IgD-negative memory B cell (primary cell): ENCODE data around the gene PHKG2. TPM values are rescaled to one million over a fixed set of nuclear protein-coding genes. Genes with fewer than 3 reads are reported as not detected.
A peak's percentile ranks its signal among the peaks of the same experiment; 100 is the strongest.
"Not testable (repeated sequence)": the region's sequence is repeated elsewhere in the genome, so short reads cannot be mapped to it uniquely, and the experiment has no call there.

ENCODE experiments used
- H3K27ac Mint-ChIP-seq, 3 donors: one replicate each; pipeline ENCODE4 v1.8.0; 2020 to 2022; ENCODE audit warnings: mild to moderate bottlenecking in 3 of 3, mixed read lengths in 3 of 3, moderate library complexity in 1 of 3
- H3K27me3 Mint-ChIP-seq: one replicate; pipeline ENCODE4 v1.8.0; 2021; ENCODE audit warnings: mixed read lengths
- H3K36me3 Mint-ChIP-seq: one replicate; pipeline ENCODE4 v1.8.0; 2020; ENCODE audit warnings: mild to moderate bottlenecking, mixed read lengths
- H3K4me1 Mint-ChIP-seq, 3 donors: one replicate each; pipeline ENCODE4 v1.8.0; 2020 to 2022; ENCODE audit warnings: mixed read lengths in 3 of 3, mild to moderate bottlenecking in 1 of 3
- H3K4me3 Mint-ChIP-seq, 4 donors: one replicate each; pipeline ENCODE4 v1.8.0; 2020 to 2022; ENCODE audit warnings: mild to moderate bottlenecking in 4 of 4, mixed read lengths in 4 of 4, moderate library complexity in 3 of 4
- H3K9me3 Mint-ChIP-seq, 3 donors: one replicate each; pipeline ENCODE4 v1.8.0; 2020 to 2021; ENCODE audit warnings: mixed read lengths in 3 of 3, mild to moderate bottlenecking in 1 of 3
- polyA plus RNA-seq: library from polyadenylated mRNA; unstranded; fragments of 300-500 nt; fragmentation: Illumina TruSeq; gene quantifications from one replicate; pipeline ENCODE4 v1.2.3, GENCODE V29; 2021

Gene PHKG2, protein sequence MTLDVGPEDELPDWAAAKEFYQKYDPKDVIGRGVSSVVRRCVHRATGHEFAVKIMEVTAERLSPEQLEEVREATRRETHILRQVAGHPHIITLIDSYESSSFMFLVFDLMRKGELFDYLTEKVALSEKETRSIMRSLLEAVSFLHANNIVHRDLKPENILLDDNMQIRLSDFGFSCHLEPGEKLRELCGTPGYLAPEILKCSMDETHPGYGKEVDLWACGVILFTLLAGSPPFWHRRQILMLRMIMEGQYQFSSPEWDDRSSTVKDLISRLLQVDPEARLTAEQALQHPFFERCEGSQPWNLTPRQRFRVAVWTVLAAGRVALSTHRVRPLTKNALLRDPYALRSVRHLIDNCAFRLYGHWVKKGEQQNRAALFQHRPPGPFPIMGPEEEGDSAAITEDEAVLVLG
- 36.7 TPM for polyA plus RNA-seq

DNA sequence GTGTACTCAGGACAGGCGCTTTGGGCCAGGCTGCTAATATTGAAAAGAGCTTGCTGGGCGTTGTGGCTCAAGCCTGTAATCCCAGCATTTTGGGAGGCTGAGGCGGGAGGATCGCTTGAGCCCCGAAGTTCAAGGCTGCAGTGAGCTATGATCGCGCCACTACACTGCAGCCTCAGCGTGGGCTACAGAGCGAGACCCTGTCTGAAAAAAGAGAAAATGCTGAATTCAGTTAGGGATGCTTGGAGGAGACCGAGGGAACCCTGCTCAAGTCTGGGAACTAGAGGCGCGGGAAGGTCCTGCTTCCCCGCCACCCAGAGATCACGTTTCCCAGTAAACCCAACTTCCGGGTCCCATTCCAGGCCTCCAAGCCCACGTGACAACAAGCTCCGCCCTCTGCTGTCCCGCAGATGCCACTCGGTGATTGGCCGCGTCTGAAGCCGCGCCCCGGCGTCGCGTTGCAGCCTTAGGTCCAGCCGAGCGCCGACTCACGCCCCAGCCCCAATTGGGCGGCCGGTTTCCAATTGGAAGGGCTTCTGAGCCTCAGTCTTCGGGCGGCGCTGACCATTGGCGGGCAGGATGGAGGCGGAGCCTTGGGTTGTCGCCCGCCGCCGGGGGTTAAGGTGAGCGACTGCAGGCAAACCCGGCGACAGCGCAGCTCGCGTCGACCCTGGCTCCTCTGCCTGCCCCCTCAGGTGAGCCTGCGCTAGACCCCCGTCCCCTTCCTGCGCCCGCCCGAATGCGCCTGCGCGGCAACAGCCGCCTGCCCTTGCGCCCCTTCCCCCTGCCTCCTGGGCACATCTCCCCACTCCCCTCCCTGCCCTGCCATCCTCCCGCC is at the start of gene PHKG2:
TSS of gene PHKG2 (plus strand) at position 627 of the 835 bp plus-strand sequence. CDS start 396 bp downstream, outside the sequence.
- Mint-ChIP-seq H3K4me3 (peak within 1 kb of the TSS; percentile 87 to 97 (median 92)), H3K36me3 (no peaks in the 10 kb centered on the region), H3K27me3 (no peaks in the 10 kb centered on the region), H3K9me3 (no peaks in the 10 kb centered on the region), H3K27ac (peak within 1 kb of the TSS; percentile 84 to 98 (median 94)), H3K4me1 (peaks cover 5 to 16% (median 12%) of the 10 kb centered on the region in 3 donors)

DNA sequence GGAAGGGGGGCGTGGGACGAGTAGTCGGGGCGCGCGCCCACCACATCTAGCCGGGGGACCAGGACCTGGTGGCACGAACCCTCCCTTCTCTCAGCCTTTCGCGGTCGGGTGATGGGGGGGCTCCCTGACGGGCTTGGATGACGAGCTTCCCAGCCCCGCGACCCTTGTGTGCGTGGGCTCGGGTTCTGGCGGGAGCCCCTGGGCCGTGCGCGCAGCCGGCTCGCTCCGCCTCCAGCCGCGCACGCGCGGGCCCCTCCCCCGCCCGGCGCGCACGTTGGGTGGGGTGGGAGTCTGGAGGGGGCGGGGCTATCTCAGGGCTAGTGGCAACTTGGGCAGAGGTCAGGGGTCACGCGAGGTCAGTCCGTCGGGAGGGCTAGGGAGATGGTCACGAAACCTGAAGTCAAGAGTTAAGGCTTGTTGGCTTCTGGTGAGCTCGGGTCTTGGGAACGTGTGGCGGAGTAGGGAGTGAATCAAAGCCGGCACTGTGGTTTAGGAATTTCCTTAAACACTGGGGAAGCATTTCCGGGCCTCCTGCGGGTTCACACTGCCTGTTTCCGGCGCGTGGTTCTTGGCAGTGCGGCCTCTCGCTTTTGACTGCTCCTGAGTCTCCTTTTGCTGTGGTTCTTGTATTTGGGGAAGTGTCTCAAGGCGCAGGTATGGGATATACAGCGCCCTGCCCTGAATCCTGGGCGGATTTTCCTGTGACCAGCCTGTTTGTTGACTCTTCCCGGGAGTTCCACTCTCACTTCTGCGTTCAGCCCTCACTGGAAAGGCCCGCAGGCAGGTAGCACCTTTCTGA is 49.2 kb upstream of the PHKG2 start, which contains the start of gene SRCAP:
TSS of gene SRCAP (plus strand) at position 356 of the 799 bp plus-strand sequence. CDS start 1,654 bp downstream, outside the sequence.
- Mint-ChIP-seq H3K9me3 (no peaks in the 10 kb centered on the region), H3K4me1 (peaks cover 7 to 22% (median 22%) of the 10 kb centered on the region in 3 donors), H3K27ac (peak within 1 kb of the TSS; percentile 100), H3K36me3 (peaks cover 2% of the 10 kb centered on the region), H3K4me3 (peak within 1 kb of the TSS; percentile 96 to 100 (median 98)), H3K27me3 (no peaks in the 10 kb centered on the region)

DNA sequence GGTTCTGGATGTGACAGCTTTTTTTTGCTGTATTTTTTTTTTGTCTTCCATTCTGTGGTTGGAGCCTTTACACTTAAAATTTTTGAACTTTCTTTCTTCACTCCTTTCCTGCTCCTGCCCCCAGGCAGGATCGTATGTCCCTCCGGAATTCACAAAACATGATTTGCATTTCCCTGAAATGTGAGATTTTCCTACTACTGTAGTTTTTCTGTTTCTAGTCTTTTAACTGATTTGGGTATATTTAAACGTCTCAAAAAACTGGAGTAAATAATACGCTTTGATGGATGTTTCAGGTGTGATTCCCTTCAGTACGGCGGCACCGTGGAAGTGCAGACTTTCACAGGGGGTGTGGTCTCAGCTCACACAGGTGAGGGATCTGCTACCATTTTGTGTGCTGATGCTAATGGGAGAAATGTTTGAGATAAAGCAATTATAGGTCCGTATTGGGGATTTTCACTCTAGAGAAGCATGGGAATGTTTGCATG is 48.6 kb upstream of the PHKG2 start:
- Mint-ChIP-seq H3K27ac (peak overlapping the region; percentile 96 to 100 (median 100)), H3K4me3 (peak overlapping the region; percentile 95 to 100 (median 96)), H3K9me3 (no peaks in the 10 kb centered on the region), H3K27me3 (no peaks in the 10 kb centered on the region), H3K36me3 (peaks cover 4% of the 10 kb centered on the region), H3K4me1 (peaks cover 7 to 22% (median 21%) of the 10 kb centered on the region in 3 donors)

DNA sequence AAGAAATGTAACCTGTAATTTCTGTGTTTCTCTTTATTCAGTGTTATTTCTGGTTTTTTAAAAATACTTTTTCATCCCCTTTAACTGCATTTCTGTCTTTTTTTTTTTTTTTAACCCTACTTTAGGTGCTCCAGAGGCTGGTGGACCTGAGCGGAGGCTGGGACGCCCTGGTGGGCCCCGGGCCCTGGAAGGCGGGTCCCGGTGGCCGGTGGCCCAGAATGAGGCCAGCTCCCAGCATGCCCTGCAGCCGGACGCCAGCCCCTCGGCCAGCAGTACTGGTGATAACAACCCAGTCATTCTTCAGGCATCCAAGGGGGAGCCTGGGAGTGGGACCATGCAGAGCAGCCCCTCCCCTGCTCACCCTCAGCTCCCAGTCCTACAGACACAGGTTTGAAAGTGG is 47.7 kb upstream of the PHKG2 start:
- no peaks in the 10 kb centered on the region for H3K9me3 Mint-ChIP-seq
- peaks cover 4% of the 10 kb centered on the region for H3K36me3 Mint-ChIP-seq
- peak overlapping the region in 1 of 4 donors; percentile 97 for H3K4me3 Mint-ChIP-seq
- H3K27ac Mint-ChIP-seq = peak overlapping the region in 1 of 3 donors; percentile 100
- peaks cover 7 to 22% (median 19%) of the 10 kb centered on the region in 3 donors for H3K4me1 Mint-ChIP-seq
- H3K27me3 Mint-ChIP-seq = no peaks in the 10 kb centered on the region

DNA sequence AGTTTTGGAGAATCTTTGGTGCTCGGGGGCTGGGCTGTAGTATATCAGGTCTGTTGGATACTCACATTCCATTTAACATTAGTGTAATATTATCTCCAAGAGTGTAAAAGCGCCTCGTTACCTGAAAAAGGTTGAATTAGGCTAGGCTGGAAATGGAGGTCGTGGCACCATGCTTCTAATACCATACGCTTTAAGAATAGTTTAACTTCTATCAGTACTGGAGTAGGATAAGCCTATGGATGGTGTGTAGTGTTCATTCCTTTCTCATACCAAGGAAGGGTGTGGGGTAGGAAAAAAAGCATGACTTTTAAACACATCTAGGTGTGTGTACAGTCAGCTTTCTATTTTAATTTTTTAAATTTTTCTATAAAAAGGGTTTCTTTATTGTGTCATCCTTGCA is 47.3 kb upstream of the PHKG2 start:
- peaks cover 7 to 22% (median 19%) of the 10 kb centered on the region in 3 donors for H3K4me1 Mint-ChIP-seq
- no peaks in the 10 kb centered on the region for H3K9me3 Mint-ChIP-seq
- peak overlapping the region in 1 of 4 donors; percentile 71 for H3K4me3 Mint-ChIP-seq
- peaks cover 4% of the 10 kb centered on the region for H3K36me3 Mint-ChIP-seq
- H3K27me3 Mint-ChIP-seq = no peaks in the 10 kb centered on the region
- peak overlapping the region in 1 of 3 donors; percentile 100 for H3K27ac Mint-ChIP-seq

DNA sequence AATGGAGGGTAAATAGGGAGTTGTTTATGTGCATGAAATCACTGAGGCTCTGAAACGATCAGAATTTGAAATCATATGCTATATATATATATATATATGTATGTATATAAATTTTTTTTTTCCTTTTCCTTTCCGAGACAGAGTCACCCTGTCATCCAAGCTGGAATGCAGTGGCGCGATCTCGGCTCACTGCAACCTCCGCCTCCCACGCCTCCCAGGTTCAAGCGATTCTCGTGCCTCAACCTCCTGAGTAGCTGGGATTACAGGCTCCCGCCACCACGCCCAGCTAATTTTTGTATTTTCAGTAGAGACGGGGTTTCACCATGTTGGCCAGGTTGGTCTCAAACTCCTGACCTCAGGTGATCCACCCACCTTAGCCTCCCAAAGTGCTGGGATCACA is 45.2 kb upstream of the PHKG2 start:
- H3K27me3 Mint-ChIP-seq, H3K36me3 Mint-ChIP-seq, H3K9me3 Mint-ChIP-seq: not testable (repeated sequence)
- H3K4me3 Mint-ChIP-seq = peak overlapping the region in 2 of 4 donors; percentile 12 to 37
- peaks cover 7 to 16% (median 12%) of the 10 kb centered on the region in 3 donors for H3K4me1 Mint-ChIP-seq
- peak overlapping the region in 1 of 3 donors; percentile 83 for H3K27ac Mint-ChIP-seq

DNA sequence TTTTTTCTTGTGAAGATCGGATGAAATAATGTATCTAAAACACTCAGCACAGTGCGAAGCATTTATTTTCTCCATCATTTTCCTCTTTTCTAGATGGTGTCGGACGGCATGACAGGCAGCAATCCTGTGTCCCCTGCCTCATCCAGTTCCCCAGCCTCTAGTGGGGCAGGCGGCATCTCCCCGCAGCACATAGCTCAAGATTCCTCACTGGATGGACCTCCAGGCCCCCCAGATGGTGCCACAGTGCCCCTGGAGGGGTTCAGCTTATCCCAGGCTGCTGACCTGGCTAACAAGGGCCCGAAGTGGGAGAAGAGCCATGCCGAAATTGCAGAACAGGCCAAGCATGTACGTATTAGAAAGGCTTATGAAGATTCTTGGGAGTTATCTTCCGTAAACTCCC is 44.3 kb upstream of the PHKG2 start:
- no peaks in the 10 kb centered on the region for H3K27me3 Mint-ChIP-seq
- no peak overlapping the region for H3K4me3 Mint-ChIP-seq
- H3K27ac Mint-ChIP-seq = peak overlapping the region in 1 of 3 donors; percentile 42
- H3K4me1 Mint-ChIP-seq = peaks cover 7 to 13% (median 12%) of the 10 kb centered on the region in 3 donors
- H3K36me3 Mint-ChIP-seq = peaks cover 4% of the 10 kb centered on the region
- H3K9me3 Mint-ChIP-seq = no peaks in the 10 kb centered on the region

DNA sequence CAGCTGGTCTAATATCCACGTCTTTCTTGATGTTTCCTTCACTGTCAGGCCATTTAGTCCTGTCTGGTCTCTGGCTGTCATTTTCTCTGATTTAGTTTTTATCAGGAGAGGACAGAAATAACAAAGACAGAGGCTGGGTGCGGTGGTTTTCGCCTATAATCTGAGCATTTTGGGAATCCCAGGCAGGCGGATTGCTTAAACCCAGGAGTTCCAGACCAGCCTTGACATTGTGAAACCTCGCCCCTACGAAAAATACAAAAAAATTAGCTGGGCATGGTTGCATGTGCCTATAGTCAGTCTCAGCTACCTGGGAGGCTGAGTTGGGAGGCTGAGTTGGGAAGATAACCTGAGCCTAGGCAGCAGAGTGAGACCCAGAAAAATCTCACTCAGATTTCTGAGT is 42.2 kb upstream of the PHKG2 start:
- Mint-ChIP-seq H3K27ac (peak overlapping the region in 1 of 3 donors; percentile 32), H3K9me3 (no peaks in the 10 kb centered on the region), H3K36me3 (peaks cover 10% of the 10 kb centered on the region), H3K4me1 (no peaks in the 10 kb centered on the region), H3K4me3 (peak overlapping the region in 1 of 4 donors; percentile 55), H3K27me3 (no peaks in the 10 kb centered on the region)

DNA sequence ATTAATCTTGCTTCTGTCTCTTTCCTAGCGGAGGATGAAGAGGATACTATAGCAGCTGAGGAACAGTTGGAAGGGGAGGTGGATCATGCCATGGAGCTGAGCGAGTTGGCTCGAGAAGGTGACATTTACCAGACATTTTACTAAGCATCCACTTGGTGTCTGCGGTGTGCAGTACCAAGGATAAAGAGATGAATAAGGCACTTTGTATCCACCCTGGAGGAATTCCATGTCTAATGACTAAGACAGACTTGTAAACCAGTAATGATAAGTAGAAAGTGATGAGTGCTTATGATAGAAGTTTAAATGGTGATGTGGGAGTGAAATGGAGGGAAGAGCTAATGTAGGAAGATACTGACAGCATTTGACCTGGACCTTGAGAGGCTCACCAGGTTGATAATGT is 37.3 kb upstream of the PHKG2 start:
- Mint-ChIP-seq H3K9me3 (peaks cover 0 to 3% (median 0%) of the 10 kb centered on the region in 3 donors), H3K4me3 (no peak overlapping the region), H3K27ac (peak overlapping the region; percentile 40 to 77 (median 69)), H3K27me3 (no peaks in the 10 kb centered on the region), H3K36me3 (peaks cover 17% of the 10 kb centered on the region), H3K4me1 (peaks cover 8 to 12% (median 11%) of the 10 kb centered on the region in 3 donors)

DNA sequence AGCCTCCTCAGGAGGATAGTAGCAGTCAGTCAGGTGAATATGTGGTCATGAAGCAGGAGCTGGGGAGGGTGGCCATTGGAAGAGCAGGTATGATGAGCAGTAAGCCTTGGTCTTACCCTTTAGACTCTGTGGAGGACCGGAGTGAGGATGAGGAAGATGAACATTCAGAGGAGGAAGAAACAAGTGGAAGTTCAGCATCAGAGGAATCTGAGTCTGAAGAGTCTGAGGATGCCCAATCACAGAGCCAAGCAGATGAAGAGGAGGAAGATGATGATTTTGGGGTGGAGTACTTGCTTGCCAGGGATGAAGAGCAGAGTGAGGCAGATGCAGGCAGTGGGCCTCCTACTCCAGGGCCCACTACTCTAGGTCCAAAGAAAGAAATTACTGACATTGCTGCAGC is 36.5 kb upstream of the PHKG2 start:
- Mint-ChIP-seq H3K36me3 (peaks cover 20% of the 10 kb centered on the region), H3K4me3 (no peak overlapping the region), H3K9me3 (peaks cover 0 to 3% (median 0%) of the 10 kb centered on the region in 3 donors), H3K4me1 (peaks cover 11 to 13% (median 13%) of the 10 kb centered on the region in 3 donors), H3K27me3 (no peaks in the 10 kb centered on the region), H3K27ac (peak overlapping the region in 1 of 3 donors; percentile 27)

DNA sequence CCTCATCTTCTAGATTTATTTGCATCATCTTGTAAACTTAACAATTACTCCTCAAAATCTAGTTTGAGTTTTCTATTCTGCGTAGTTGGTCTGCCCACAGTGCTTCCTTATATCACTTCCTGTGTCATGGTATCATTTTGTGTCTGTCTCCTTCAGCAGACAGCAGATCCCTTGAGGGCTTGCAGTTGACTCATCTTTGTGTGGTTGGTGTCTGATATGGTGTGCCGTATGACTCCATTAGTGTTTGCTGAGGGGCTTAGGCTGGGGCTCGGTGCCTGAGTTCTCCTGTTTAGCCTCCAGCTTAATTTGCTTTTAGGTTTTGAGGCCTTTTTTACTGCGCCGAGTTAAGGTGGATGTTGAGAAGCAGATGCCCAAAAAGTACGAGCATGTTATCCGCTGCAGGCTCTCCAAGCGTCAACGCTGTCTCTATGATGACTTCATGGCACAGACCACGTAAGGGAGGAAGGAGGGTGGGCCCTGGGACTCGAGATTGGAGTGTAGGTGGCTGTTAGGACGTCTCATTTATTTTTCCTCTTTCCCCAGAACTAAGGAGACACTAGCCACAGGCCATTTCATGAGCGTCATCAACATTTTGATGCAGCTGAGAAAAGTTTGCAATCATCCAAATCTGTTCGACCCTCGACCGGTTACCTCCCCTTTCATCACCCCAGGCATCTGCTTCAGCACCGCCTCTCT is 32.3 kb upstream of the PHKG2 start:
- Mint-ChIP-seq H3K4me1 (peaks cover 11 to 17% (median 15%) of the 10 kb centered on the region in 3 donors), H3K4me3 (peak overlapping the region; percentile 57 to 80 (median 63)), H3K27me3 (no peaks in the 10 kb centered on the region), H3K9me3 (peaks cover 0 to 3% (median 0%) of the 10 kb centered on the region in 3 donors), H3K27ac (peak overlapping the region; percentile 80 to 95 (median 93)), H3K36me3 (peaks cover 13% of the 10 kb centered on the region)

DNA sequence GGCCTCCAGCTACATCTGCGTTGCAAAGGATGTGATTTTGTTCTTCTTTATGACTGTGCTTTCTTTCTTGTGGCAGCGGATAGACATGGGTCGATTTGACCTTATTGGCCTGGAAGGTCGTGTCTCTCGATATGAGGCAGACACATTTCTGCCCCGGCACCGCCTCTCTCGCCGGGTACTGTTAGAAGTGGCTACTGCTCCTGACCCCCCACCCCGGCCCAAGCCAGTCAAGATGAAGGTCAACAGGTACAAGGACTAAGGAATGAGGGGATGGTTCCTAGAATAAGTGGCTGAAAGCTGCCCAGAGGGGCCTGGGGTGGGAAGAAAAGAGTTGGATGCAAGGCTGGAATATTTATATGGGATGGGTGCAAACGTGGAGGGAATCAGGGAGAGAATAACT is 28.1 kb upstream of the PHKG2 start:
- Mint-ChIP-seq H3K27ac (no peak overlapping the region), H3K9me3 (peaks cover 0 to 3% (median 0%) of the 10 kb centered on the region in 3 donors), H3K4me3 (no peak overlapping the region), H3K36me3 (peaks cover 14% of the 10 kb centered on the region), H3K4me1 (peaks cover 6 to 19% (median 12%) of the 10 kb centered on the region in 3 donors), H3K27me3 (no peaks in the 10 kb centered on the region)

DNA sequence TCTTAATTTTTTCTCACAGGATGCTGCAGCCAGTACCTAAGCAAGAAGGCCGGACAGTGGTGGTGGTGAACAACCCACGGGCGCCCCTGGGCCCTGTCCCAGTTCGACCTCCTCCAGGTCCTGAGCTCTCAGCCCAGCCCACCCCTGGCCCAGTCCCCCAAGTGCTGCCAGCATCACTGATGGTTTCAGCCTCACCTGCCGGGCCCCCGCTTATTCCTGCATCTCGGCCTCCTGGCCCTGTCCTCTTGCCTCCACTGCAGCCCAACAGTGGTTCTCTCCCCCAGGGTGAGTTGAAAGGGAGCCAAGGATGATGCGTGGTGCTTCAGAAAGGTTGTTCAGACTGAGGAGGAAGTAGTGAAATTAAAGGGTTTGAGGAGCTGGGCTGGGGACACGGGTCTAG is 27.5 kb upstream of the PHKG2 start:
- peaks cover 11% of the 10 kb centered on the region for H3K36me3 Mint-ChIP-seq
- no peak overlapping the region for H3K4me3 Mint-ChIP-seq
- H3K4me1 Mint-ChIP-seq = peaks cover 3 to 16% (median 12%) of the 10 kb centered on the region in 3 donors
- no peaks in the 10 kb centered on the region for H3K27me3 Mint-ChIP-seq
- no peaks in the 10 kb centered on the region for H3K9me3 Mint-ChIP-seq
- no peak overlapping the region for H3K27ac Mint-ChIP-seq
